Jurkat, Clone E6-1 (cell line): Measurements from ENCODE around the gene MIS12.

ENCODE experiments used
- DNase-seq: peaks from one replicate; pipeline ENCODE4 v3.0.0-alpha.2; 2011; ENCODE audit warnings: low read depth, low spot score
- H3K4me3 ChIP-seq: 2 replicates; pipeline ENCODE4 v1.5.1; 2011; ENCODE audit warnings: mild to moderate bottlenecking, low read length, control low read depth, moderate library complexity

Gene MIS12

GRCh38 chr17:5530265-5531084 lies 44.1 kb downstream of the MIS12 start:
- no peak overlapping the region for H3K4me3 ChIP-seq
- DNase-seq = no peak

GRCh38 chr17:5531085-5531418 lies 44.7 kb downstream of the MIS12 start:
- no peak for DNase-seq
- no peak overlapping the region for H3K4me3 ChIP-seq

GRCh38 chr17:5532581-5532980 lies 46.2 kb downstream of the MIS12 start:
- H3K4me3 ChIP-seq = no peak overlapping the region
- DNase-seq = no peak

GRCh38 chr17:5533486-5534315 lies 47.3 kb downstream of the MIS12 start:
- DNase-seq = no peak
- H3K4me3 ChIP-seq = no peak overlapping the region

- no peak for DNase-seq
- H3K4me3 ChIP-seq = no peak overlapping the region
Measured at GRCh38 chr17:5535436-5535835, 49.1 kb downstream of the MIS12 start.

- no peak overlapping the region for H3K4me3 ChIP-seq
- DNase-seq = no peak
Measured at GRCh38 chr17:5536866-5537650, 50.7 kb downstream of the MIS12 start.

GRCh38 chr17:5539286-5539685 lies 52.9 kb downstream of the MIS12 start:
- DNase-seq = no peak
- no peak overlapping the region for H3K4me3 ChIP-seq

GRCh38 chr17:5540321-5540720 lies 54.0 kb downstream of the MIS12 start:
- H3K4me3 ChIP-seq = no peak overlapping the region
- DNase-seq = no peak
